ENCODE data around the gene NF2. TPM values are rescaled to one million over a fixed set of nuclear protein-coding genes. Genes with fewer than 3 reads are reported as not detected.

NF2 gene
- total and polyA plus RNA-seq, 10 of the 15 experiments (the other 5 are each of a cell fraction or from before 2014, with no cell fraction given), result 2.2 to 49.8 (median 22.5) TPM

GRCh38 chr22:29661336-29661735 lies 57.9 kb downstream of the NF2 start:
- H3K27ac ChIP-seq (ENCODE audit: control insufficient read depth, insufficient read depth), result no peak overlapping the region
- CTCF ChIA-PET, result interaction anchor here (1.2 to 1.9 kb wide), 2 partner anchors 12 to 25 kb away, joined by 3 to 5 read pairs; no protein-coding TSS in a partner anchor
- no peaks in the 10 kb centered on the region for H3K4me1 ChIP-seq (ENCODE audit: control insufficient read depth, insufficient read depth, low read length)
- POLR2A ChIA-PET, result no interaction called here
- intact Hi-C loops (cut with micrococcal nuclease; ENCODE audit: unreplicated experiment), result no loop called here
- no peak overlapping the region for H3K9ac ChIP-seq (ENCODE audit: control insufficient read depth, insufficient read depth, low read length)
- TF ChIP-seq CHD4 (IDR thresholded peaks at IDR 0.05) (no peak), TCF7 (IDR thresholded peaks at IDR 0.05; ENCODE audit: borderline replicate concordance) (no peak), ZNF622 (IDR thresholded peaks at IDR 0.05) (no peak), MEF2B (IDR thresholded peaks at IDR 0.05; ENCODE audit: partially characterized antibody, poor library complexity, severe bottlenecking) (no peak), NR2F1 (conservative IDR thresholded peaks at IDR 0.05) (no peak), PKNOX1 (IDR thresholded peaks at IDR 0.05) (no peak), ZNF207 (IDR thresholded peaks at IDR 0.05; ENCODE audit: borderline replicate concordance) (no peak)
- no peaks in the 10 kb centered on the region for H3K27me3 ChIP-seq (replicated peaks in 1 of 2; ENCODE audit: control insufficient read depth in 2 of 2, insufficient read depth in 2 of 2, low read length in 1 of 2)
- no peak overlapping the region for H3K4me3 ChIP-seq
- DNase-seq (ENCODE audit: low read depth, low spot score) (no peak), FAIRE-seq (no peak), ATAC-seq (no peak)
- no peaks in the 10 kb centered on the region for H4K20me1 ChIP-seq (ENCODE audit: control insufficient read depth, insufficient read depth)
- H3K79me2 ChIP-seq (ENCODE audit: control insufficient read depth, insufficient read depth, low read length), result no peaks in the 10 kb centered on the region
- H3K9me3 ChIP-seq (replicated peaks; ENCODE audit: control insufficient read depth, insufficient read depth, low read length), result no peaks in the 10 kb centered on the region
- WGBS (ENCODE audit: insufficient coverage, insufficient replicate concordance, low lambda C conversion rate, missing lambda C conversion rate), result 65% methylated on average over 2 of the region's 2 CpGs
- no peak overlapping the region for H2AFZ ChIP-seq (ENCODE audit: control insufficient read depth, low read depth, low read length)
- SMC1A ChIA-PET (ENCODE audit: uncharacterized antibody, unreplicated experiment), result no interaction called here
- RAD21 ChIA-PET (ENCODE audit: unreplicated experiment), result no interaction called here
- in situ Hi-C loops (cut with MboI), result no loop called here
- BruUV-seq (replicated peaks), result no TSS peak
- H3K36me3 ChIP-seq (ENCODE audit: control insufficient read depth in 2 of 2, insufficient read depth in 2 of 2, low read length in 1 of 2), result peaks cover 2 to 18% of the 10 kb centered on the region in 2 experiments; a peak in 3 of 4 replicates
- H3K4me2 ChIP-seq (ENCODE audit: control insufficient read depth, insufficient read depth), result no peak overlapping the region

All from GM12878 (cell line).